Measurements from ENCODE around the gene LHX3. TPM values are rescaled to one million over a fixed set of nuclear protein-coding genes. Genes with fewer than 3 reads are reported as not detected.

LHX3 gene
- total and polyA plus RNA-seq, 2 donors from 2014 or later, result not detected

- H3K27ac ChIP-seq (ENCODE audit: low read depth in 2 of 2, low read length in 2 of 2), result no peak overlapping the region
- no peak overlapping the region for H3K9ac ChIP-seq (ENCODE audit: low read length in 3 of 3)
- no peaks in the 10 kb centered on the region for H3K36me3 ChIP-seq (ENCODE audit: control insufficient read depth in 2 of 3, insufficient read depth in 3 of 3, low read length in 3 of 3)
- no peak for FAIRE-seq
- H3K9me3 ChIP-seq (ENCODE audit: control insufficient read depth in 2 of 3, insufficient read depth in 1 of 3, low read length in 3 of 3), result no peaks in the 10 kb centered on the region
- intact Hi-C loops (cut with DNase I), result no loop called here
- DNase-seq, result no peak
- H3K4me1 ChIP-seq (ENCODE audit: control insufficient read depth in 2 of 3, insufficient read depth in 2 of 3, low read depth in 1 of 3, low read length in 3 of 3), result no peaks in the 10 kb centered on the region
- H3K4me3 ChIP-seq (ENCODE audit: low read length in 3 of 3), result no peak overlapping the region
- peaks cover 9% of the 10 kb centered on the region for H3K27me3 ChIP-seq (ENCODE audit: control insufficient read depth, insufficient read depth, low read length)
- TF ChIP-seq CTCF (IDR thresholded peaks at IDR 0.05; ENCODE audit: borderline replicate concordance, extremely low read depth, insufficient read depth), result no peak
These were observed 2.7 kb upstream of the LHX3 start for GRCh38 chr9:136207616-136208015.

GRCh38 chr9:136206602-136207275, 1.8 kb upstream of the LHX3 start:
- DNase-seq, result no peak
- no peak overlapping the region for H3K27ac ChIP-seq (ENCODE audit: low read depth in 2 of 2, low read length in 2 of 2)
- H3K9me3 ChIP-seq (ENCODE audit: control insufficient read depth in 2 of 3, insufficient read depth in 1 of 3, low read length in 3 of 3), result no peaks in the 10 kb centered on the region
- no peak overlapping the region for H3K9ac ChIP-seq (ENCODE audit: low read length in 3 of 3)
- FAIRE-seq, result no peak
- no peaks in the 10 kb centered on the region for H3K4me1 ChIP-seq (ENCODE audit: control insufficient read depth in 2 of 3, insufficient read depth in 2 of 3, low read depth in 1 of 3, low read length in 3 of 3)
- no peak for TF ChIP-seq CTCF (IDR thresholded peaks at IDR 0.05; ENCODE audit: borderline replicate concordance, extremely low read depth, insufficient read depth)
- intact Hi-C loops (cut with DNase I), result no loop called here
- H3K4me3 ChIP-seq (ENCODE audit: low read length in 3 of 3), result no peak overlapping the region
- peaks cover 9% of the 10 kb centered on the region for H3K27me3 ChIP-seq (ENCODE audit: control insufficient read depth, insufficient read depth, low read length)
- no peaks in the 10 kb centered on the region for H3K36me3 ChIP-seq (ENCODE audit: control insufficient read depth in 2 of 3, insufficient read depth in 3 of 3, low read length in 3 of 3)

GRCh38 chr9:136205707-136205992, 722 bp upstream of the LHX3 start:
- TF ChIP-seq CTCF (IDR thresholded peaks at IDR 0.05; ENCODE audit: borderline replicate concordance, extremely low read depth, insufficient read depth), result no peak
- Histone ChIP-seq H3K4me1 (ENCODE audit: control insufficient read depth in 2 of 3, insufficient read depth in 2 of 3, low read depth in 1 of 3, low read length in 3 of 3) (no peaks in the 10 kb centered on the region), H3K4me3 (ENCODE audit: low read length in 3 of 3) (no peak overlapping the region), H3K27ac (ENCODE audit: low read depth in 2 of 2, low read length in 2 of 2) (no peak overlapping the region), H3K9ac (ENCODE audit: low read length in 3 of 3) (no peak overlapping the region), H3K9me3 (ENCODE audit: control insufficient read depth in 2 of 3, insufficient read depth in 1 of 3, low read length in 3 of 3) (no peaks in the 10 kb centered on the region), H3K27me3 (ENCODE audit: control insufficient read depth, insufficient read depth, low read length) (peaks cover 15% of the 10 kb centered on the region), H3K36me3 (ENCODE audit: control insufficient read depth in 2 of 3, insufficient read depth in 3 of 3, low read length in 3 of 3) (no peaks in the 10 kb centered on the region)
- intact Hi-C loops (cut with DNase I), result no loop called here
- FAIRE-seq (no peak), DNase-seq (no peak)
